Neuron (in vitro differentiated cells): ENCODE data around the gene HIVEP2.

Experiments used
- H2AFZ ChIP-seq: one replicate; pipeline ENCODE4 v1.6.1; 2013; ENCODE audit warnings: low read depth, mild to moderate bottlenecking, inconsistent platforms, low read length, moderate library complexity
- H3K27me3 ChIP-seq: one replicate; pipeline ENCODE4 v1.6.1; 2013; ENCODE audit warnings: low read length; ENCODE audit not compliant: insufficient read depth
- H3K36me3 ChIP-seq: one replicate; pipeline ENCODE4 v1.6.1; 2013; ENCODE audit warnings: low read length; ENCODE audit not compliant: insufficient read depth
- H3K4me1 ChIP-seq: one replicate; pipeline ENCODE4 v1.6.1; 2013; ENCODE audit warnings: low read length; ENCODE audit not compliant: insufficient read depth
- H3K4me3 ChIP-seq: 2 replicates; pipeline ENCODE4 v1.5.1; 2013; ENCODE audit warnings: mild to moderate bottlenecking, low read length, moderate library complexity
- H3K9me3 ChIP-seq: one replicate; pipeline ENCODE4 v1.6.1; 2013; ENCODE audit warnings: low read length

Gene HIVEP2

DNA sequence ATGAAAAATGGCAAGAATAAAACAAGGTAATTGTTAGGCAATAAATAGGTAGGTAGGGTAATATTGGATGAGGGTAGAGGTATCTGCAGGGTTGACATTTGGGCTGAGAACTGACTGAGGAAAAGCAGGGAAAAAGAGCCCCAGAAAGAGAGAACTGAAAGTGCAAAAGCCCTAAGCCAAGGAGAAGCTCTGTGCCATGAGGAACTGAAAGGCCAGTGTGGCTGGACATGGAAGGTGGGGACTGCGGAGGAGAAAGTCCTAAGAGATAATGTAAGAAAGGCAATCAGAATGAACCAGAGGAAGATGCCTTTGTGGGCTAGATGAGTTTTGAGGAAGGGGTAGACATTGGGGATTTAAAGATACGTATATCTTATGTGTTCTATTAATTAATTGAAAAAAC is 9.9 kb upstream of the HIVEP2 start:
- Histone ChIP-seq H3K9me3 (no peaks in the 10 kb centered on the region), H3K4me3 (no peak overlapping the region), H2AFZ (no peak overlapping the region), H3K4me1 (no peaks in the 10 kb centered on the region), H3K36me3 (no peaks in the 10 kb centered on the region), H3K27me3 (peaks cover 17% of the 10 kb centered on the region)

DNA sequence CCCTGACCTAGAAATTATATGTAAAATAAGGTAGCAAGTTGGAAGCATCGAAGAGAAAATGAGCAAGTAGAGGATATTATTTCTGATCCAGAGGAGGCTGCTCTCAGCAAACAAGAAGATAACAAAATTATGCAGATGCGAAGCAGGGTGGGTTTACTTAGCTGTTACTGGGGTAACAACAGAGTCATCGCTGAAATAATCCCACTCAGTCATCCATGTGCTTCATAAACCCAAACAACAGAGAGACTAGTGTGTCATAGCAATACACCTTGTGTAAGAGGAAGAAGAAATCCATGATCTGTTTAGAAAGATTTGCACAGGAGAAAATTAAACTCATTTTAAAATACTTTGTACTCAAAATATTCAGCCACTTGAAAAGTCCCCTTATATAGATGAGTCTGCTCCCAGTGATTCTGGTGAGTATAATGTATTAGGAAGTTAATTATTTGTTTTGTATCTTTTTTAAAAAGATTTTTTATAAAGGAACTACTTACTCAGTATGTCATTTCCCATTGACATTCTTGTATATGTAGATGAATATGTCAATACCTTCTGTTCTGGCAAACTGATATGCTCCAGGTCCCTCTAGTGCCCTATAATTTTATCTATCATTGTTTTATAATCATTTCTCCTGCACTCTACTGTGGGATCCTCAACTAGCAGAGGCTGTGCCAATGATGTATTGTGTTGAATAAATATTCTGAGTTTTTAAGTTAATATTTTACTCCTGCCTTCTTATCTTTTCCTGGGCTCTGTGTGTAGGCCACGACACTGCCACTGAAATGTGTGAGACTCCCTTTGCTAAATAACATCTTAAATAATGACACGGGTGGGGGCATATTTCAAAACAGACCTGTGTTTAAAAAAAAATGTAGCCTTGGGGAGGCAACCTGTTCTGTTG is 8.6 kb upstream of the HIVEP2 start:
- Histone ChIP-seq H3K27me3 (peaks cover 17% of the 10 kb centered on the region), H3K4me3 (no peak overlapping the region)

DNA sequence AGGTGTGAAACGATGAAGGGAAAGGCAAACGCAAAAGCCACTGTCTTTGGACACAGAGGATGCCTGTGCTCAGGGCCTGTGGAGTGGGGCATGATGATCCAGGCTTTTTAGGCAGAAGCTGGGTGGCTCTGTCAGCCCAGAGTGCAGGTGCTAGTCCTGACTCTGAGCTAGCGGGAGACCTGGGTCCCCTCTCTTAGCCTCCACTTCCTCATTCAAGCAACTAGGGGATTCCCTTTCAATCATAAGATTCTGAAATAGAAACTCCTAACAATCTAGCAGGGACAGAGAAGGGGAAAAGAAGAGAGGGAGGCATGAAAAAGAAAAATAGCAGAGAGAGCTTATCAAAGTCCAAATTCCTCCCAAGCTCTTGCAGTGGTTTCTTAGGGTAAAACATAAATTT is 7.6 kb upstream of the HIVEP2 start:
- Histone ChIP-seq H3K36me3 (no peaks in the 10 kb centered on the region), H3K4me3 (no peak overlapping the region), H3K4me1 (no peaks in the 10 kb centered on the region), H2AFZ (no peak overlapping the region), H3K9me3 (no peaks in the 10 kb centered on the region), H3K27me3 (peaks cover 20% of the 10 kb centered on the region)

More for the DNA sequence above, 8.6 kb upstream of the HIVEP2 start:
- no peaks in the 10 kb centered on the region for H3K4me1 ChIP-seq
- H3K9me3 ChIP-seq: no peaks in the 10 kb centered on the region
- H3K36me3 ChIP-seq: no peaks in the 10 kb centered on the region
- H2AFZ ChIP-seq: no peak overlapping the region

DNA sequence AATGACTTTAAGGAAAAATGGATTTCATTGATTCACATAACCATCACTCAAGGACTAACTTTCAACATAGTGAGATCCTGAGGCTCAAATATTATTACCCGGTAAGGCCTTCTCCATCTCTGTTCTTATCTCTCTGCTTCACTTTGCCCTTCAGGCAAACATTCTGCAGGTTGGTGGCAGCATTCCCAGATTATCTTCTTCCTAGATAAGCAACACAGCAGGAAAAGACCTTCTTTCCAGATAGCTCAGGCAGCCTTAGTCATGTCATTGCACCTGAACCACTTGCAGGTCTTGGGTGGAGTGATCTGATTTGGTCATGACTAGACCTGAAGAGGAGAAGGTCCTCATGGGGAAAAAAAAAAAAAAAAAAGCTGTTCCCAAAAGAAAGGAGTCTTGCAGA is 5.3 kb upstream of the HIVEP2 start:
- H2AFZ ChIP-seq: no peak overlapping the region
- peaks cover 20% of the 10 kb centered on the region for H3K27me3 ChIP-seq
- no peak overlapping the region for H3K4me3 ChIP-seq
- H3K4me1 ChIP-seq: no peaks in the 10 kb centered on the region
- H3K36me3 ChIP-seq: no peaks in the 10 kb centered on the region
- no peaks in the 10 kb centered on the region for H3K9me3 ChIP-seq

DNA sequence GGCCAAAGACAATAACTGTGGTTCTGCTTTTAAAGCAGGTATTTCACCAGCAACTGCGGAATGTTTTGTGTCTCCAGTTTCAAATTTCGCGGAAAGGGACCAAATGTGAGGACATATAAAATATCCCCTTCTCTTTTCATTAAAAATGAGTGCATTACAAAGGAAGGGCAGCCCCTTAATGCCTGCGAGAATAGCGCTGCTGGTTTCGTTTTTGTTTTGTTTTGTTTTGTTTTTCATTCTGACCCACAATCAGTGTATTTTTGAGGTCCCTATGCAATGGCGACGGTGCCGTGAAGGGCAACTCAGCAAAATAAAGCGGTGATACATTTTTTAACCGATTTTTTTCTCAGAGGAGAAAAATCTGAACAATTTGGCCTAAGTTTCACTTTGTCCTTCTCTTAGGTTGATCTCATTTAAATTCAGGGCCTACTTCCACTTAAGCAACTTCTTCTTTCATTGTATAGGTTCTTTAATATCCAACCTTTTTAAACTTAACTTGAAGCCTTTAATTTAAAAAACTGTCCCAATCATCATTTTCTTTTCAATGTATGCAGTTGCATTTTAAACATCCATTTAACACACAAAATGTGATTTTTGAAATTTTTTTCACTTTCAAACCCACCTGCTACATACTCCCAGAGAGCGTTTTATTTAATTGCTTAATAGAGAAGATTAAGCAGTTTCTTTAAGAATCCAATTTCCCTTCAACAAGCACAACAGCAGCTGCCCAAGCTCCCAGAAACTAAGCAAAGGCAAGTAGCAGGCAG is 2.9 kb upstream of the HIVEP2 start:
- Histone ChIP-seq H3K27me3 (peaks cover 16% of the 10 kb centered on the region), H3K9me3 (no peaks in the 10 kb centered on the region), H3K4me1 (peaks cover 12% of the 10 kb centered on the region), H3K36me3 (no peaks in the 10 kb centered on the region), H3K4me3 (peak overlapping the region; percentile 63), H2AFZ (peak overlapping the region; percentile 96)

DNA sequence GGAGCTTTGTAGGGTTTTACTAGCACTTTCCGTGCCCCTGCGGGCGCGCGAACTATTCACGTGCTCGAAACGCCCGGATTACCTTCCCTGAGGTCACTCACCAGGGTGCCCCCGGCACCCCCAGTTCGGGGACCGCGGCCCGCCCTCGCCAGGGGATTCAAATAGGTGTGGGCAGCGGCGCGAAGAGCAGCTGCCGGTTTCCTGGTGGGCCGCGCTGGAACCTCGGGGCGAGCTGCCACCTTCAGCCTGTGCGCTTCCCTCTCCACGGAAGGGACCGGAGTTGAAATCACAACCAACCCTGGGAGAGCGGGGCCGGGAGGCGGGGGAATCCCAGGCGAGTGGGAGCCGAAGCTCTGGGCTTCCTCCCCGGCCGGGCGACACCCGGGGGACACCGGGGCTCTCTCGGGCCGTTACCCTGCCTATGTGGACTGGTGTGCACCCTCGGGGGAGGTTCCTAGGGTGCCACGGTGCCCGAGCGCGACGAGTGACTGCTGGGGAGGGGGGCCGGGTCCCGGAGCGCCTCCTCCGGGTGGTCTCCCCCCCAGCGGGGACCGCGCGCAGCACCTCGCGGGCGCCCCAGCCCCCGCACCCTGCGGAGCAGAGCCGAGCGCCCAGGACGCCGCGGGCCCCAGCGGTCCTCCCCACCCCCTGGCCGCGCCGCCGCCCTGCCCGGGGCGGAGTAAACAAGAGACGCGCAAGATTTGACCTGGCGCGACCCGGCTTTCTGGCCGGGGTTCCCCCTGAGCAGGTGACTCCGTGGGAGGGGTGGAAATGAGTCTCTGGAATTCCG is 2.1 kb upstream of the HIVEP2 start:
- H3K27me3 ChIP-seq: peaks cover 15% of the 10 kb centered on the region
- no peaks in the 10 kb centered on the region for H3K36me3 ChIP-seq
- peaks cover 13% of the 10 kb centered on the region for H3K4me1 ChIP-seq
- H3K9me3 ChIP-seq: no peaks in the 10 kb centered on the region
- H3K4me3 ChIP-seq: peak overlapping the region; percentile 63
- peak overlapping the region; percentile 96 for H2AFZ ChIP-seq

DNA sequence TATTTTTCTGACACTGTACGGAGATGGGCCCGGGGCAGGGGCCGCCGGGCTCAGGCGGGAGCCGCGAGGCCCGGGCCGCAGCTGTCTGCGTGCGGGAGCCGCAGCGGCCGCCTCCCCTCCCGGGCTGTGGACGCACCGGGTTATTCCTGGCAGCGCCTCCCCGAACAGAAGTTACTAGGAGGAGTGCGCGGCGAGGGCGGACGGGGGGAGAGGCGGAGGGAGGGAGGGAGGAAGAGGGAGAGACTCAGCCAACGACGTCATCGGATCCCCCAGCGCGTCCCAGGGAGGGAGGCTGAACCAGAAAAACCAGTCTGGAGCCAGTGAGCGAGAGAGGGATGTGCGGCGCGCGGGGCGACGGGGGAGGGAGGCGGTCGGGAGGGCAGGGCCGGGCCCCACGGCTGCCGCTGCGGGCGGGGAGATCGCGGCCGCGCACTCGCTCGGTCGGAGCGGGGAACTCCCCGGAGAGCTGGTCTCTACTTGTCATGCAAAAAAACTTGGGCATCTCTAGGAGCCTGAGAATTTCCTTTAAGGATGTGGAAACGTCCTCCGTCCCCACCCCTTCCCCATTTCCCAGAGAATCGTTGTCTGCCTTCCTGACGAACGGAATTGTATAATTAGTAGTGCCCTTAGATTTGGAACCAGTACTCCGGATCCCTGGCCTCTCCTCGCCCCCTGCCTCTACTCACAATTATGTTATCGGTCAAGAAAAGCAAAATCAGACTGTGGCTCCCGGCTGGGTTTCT is 1.4 kb upstream of the HIVEP2 start:
- Histone ChIP-seq H3K36me3 (no peaks in the 10 kb centered on the region), H2AFZ (peak overlapping the region; percentile 96), H3K4me1 (peaks cover 13% of the 10 kb centered on the region), H3K4me3 (peak overlapping the region; percentile 63), H3K9me3 (no peaks in the 10 kb centered on the region), H3K27me3 (peaks cover 9% of the 10 kb centered on the region)

DNA sequence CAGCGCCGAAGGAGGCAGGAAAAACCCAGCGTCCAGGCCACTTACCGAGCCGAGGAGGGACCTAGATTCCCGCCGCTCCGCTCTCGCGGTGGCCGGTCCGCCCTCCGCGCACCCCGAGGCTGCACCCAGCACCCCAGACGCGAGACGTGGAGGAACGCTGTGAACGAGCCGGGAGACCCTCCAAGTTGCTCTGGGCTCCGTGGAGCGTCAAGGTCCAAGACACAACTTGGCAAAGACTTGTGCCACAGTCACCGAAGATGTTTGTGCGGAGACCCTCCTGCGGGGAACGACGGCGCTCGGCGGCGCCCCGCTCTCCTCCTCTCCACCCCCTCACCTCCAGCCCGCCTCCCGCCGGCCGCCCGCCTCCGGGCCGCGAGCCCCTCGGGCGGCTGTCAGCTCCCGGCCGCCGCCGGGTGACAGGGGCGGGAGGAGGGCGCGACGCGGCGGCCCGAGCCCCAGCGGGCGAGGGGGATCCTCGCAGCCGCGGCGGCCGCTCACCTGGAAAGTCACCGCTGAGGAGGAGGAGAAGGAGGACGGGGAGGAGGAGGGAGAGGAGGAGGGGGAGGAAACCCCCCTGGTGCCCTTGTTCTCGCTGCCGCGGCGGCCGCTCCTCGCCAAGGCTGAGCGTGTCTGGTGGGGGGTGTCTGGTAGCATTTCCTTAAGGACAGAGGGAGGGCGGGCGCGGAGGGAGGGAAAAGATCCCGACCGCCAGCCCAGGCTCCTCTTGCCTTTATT is 637 bp upstream of the HIVEP2 start:
- Histone ChIP-seq H3K4me3 (peak overlapping the region; percentile 63), H3K4me1 (peaks cover 13% of the 10 kb centered on the region), H3K36me3 (no peaks in the 10 kb centered on the region), H3K9me3 (no peaks in the 10 kb centered on the region), H3K27me3 (peaks cover 9% of the 10 kb centered on the region), H2AFZ (peak overlapping the region; percentile 96)

DNA sequence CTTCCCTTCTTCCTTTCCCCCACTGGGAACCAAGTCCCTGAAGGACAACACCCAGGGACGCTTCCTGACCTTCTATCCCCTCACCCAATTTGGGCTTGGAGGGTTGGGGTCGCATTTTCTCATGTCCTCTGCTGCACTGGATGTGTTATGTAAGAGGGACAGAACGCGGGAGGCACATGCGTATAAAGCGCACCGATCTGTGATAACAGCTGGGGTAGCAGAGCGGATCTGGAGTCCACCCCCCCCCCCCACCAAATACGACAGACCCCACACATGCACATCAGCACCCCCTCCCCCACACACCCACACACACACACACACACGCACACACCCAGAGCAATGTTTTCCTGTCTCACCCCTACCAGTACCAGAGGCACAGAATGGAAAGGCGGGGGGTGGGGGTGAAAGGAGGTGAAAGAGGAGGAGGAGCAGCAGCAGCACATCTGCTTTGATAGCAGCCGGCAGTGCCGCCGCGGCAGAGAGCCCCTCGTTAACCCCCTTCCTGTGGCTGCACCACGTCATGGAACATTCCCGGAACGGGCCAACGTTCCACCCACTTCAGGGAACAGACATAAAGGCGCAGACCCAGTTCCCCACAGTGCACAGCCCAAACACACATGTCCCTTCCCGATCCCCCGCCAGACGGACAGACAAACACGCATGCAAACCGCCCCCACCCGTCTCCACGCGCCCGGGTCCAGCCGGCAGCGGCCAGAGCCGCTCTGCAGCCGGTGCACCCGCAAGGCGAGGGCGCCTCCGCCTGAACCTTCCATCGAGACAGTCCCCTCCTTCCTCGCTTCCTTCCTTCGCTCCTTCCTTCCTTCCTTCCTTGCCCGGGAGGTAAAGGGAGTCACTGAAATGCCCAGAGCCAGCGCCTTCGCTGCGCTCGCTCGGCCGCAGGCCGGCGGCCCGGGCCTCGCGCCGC is 590 bp downstream of the HIVEP2 start:
- H2AFZ ChIP-seq: peak overlapping the region; percentile 30
- peak overlapping the region; percentile 63 for H3K4me3 ChIP-seq
- peaks cover 13% of the 10 kb centered on the region for H3K4me1 ChIP-seq
- no peaks in the 10 kb centered on the region for H3K36me3 ChIP-seq
- peaks cover 2% of the 10 kb centered on the region for H3K27me3 ChIP-seq
- no peaks in the 10 kb centered on the region for H3K9me3 ChIP-seq

DNA sequence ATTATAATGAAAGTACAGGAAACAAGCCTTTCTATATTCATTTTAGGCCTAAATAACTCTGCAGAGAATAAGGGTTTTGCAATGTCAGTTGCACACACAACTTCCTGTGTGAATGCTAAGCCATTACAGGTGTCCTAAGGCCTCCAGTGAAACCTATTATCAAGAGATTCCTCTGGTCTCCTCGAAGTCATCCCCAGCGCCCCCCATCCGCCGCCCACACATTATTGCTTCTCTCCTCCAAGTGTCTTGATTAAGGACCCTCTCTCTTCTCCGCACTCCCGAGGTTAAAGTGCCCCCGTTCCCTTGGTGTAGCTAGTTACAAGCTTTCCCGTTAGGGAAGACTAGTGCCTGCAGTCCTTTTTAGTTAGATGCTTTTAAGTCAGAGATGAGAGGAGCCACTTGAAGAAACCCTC is 1.3 kb downstream of the HIVEP2 start:
- H3K36me3 ChIP-seq: no peaks in the 10 kb centered on the region
- peaks cover 13% of the 10 kb centered on the region for H3K4me1 ChIP-seq
- peak overlapping the region; percentile 63 for H3K4me3 ChIP-seq
- peaks cover 2% of the 10 kb centered on the region for H3K27me3 ChIP-seq
- no peaks in the 10 kb centered on the region for H3K9me3 ChIP-seq
- peak overlapping the region; percentile 30 for H2AFZ ChIP-seq

DNA sequence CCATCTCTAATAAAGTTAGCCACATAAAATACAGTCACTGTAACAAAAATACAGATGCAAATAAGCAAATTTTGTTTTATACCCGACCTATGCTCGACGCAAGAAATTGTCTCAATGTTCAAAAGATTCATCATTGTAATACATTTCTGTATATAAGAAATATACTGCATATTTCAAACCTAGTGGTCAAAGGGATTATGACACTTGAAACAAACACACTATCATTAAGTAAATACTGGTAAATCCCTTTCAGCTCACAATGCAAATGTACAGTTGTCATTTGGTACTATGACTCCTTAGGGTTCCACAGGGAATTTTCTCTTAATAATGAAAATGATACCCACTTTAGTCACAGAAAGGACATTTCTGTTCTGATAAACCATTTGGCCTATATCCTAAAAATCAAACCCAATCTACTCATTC is 2.2 kb downstream of the HIVEP2 start:
- peaks cover 13% of the 10 kb centered on the region for H3K4me1 ChIP-seq
- H3K27me3 ChIP-seq: peaks cover 2% of the 10 kb centered on the region
- H3K4me3 ChIP-seq: peak overlapping the region; percentile 63
- H2AFZ ChIP-seq: no peak overlapping the region
- H3K36me3 ChIP-seq: no peaks in the 10 kb centered on the region
- no peaks in the 10 kb centered on the region for H3K9me3 ChIP-seq
